Hematopoietic multipotent progenitor cell (in vitro differentiated cells): ENCODE measurements around the gene ADAM33. TPM values are rescaled to one million over a fixed set of nuclear protein-coding genes. Genes with fewer than 3 reads are reported as not detected.

Experiments
- DNase-seq, 3 donors: peaks; one replicate each; pipeline ENCODE4 v3.0.0-alpha.2; 2011 to 2015; ENCODE audit warnings: low read depth in 2 of 3, low spot score in 2 of 3
- total RNA-seq: library from RNA; depleted of rRNA; stranded (reverse); fragments of >200 nt; gene quantifications from one replicate; pipeline ENCODE4 v1.2.3, GENCODE V29; 2012

The ADAM33 gene
- total RNA-seq, result not detected

- no peak for DNase-seq
Measured at GRCh38 chr20:3681931-3682781, at the start of gene ADAM33. Gene ADAM33, minus strand, starts transcription at chr20:3682010. Its CDS starts 6 bp downstream, at chr20:3682004.

DNA sequence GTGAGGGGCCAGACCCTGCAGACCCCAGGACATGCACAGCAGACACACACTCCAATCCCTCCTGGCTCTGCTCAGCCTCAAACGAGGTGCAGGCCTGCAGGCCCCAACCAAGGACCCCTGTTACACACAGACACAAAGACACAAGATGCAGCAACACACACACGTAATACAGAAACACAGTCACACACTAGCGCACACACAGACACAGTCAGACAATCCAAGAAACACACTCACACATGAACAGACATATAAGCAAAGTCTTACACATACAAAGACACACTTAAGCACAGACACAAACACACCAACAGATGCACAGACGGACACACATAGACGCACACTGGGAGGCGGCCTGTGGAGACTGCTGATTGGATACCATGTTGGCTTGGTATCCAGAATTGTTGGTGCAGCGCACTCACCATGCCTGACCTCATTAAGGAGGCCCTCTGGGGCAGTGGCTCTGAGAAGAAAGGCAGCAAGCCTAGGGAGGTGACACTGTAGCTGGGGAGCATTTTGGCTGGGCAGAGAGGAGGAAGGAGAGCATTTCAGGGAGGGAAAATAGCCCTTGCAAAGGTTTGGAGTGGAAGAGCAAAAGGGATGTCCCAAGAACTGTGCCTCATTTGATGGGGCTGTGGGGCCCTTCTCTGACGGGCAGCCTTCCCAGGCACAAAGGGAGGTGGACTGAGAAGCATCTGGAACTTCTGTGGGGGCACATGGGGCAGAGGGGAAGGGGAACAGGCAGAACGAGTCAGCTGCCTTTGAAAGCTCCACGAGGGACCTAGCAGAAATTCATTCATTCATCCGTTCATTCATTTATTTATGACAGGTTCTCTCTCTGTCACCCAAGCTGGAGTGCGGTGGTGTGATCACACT is 49.2 kb upstream of the ADAM33 start:
- no peak for DNase-seq

- DNase-seq, result no peak
Measured at GRCh38 chr20:3729811-3730540, 48.2 kb upstream of the ADAM33 start.

- no peak for DNase-seq
Measured at GRCh38 chr20:3729378-3729777, 47.6 kb upstream of the ADAM33 start.

DNA sequence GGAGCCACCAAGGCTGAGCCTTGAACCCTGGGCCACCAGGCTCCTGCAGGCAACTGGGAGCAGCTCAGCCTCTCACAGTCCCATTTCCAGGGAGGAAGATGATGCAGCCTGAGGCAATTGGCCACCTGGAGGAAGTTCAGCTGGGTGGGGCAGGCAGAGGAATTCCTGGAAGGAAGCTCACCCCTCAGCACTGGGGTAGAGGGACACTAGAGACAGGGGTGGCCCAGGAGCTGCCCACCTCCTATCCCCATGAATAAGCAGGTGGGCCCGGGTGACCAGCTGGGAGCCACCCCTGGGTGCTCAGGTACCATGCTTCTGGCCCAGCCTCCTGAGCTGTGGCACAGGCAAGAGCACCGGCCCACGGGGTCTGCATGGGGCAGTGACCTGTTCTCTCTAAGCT is 47.1 kb upstream of the ADAM33 start:
- DNase-seq, result no peak

DNA sequence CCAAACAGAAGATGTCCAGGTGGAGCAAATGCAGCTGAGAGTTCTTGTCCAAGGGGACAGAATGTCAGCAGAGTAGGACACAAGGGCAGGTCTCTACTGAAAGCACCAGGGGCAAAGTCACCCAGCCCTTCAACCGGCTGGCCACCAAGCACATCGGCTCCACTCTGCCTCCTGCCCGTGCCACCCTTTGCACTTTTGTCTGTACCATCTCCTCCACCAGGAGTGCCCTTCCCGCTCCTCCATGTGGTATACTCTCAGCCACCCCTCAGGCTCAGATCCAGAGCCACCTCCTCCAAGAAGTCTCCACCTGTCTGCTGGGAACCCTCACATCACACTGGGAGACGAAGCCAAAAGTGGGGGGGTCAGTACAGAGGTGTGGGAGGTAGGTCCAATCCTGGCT is 46.5 kb upstream of the ADAM33 start:
- DNase-seq, result no peak

GRCh38 chr20:3727401-3728021 is 45.7 kb upstream of the ADAM33 start:
- no peak for DNase-seq

DNA sequence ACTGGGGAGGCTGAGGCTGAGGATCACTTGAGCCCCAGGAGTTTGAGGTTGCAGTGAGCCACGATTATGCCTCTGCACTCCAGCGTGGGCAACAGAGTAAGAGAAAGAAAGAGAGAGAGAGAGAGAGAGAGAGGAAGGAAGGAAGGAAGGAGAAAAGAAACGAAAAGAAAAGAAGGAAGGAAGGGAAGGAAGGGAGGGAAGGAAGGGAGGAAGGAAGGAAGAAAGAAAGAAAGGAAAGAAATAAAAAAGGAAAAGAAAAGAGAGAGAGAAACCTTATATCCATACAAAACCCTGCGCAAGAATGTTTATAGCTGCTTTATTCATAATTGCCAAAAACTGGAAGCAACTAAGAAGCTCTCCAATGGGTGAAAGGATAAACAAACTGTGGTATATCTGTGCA is 42.5 kb upstream of the ADAM33 start:
- no peak for DNase-seq

GRCh38 chr20:3723284-3723683 is 41.5 kb upstream of the ADAM33 start:
- DNase-seq, result no peak

DNA sequence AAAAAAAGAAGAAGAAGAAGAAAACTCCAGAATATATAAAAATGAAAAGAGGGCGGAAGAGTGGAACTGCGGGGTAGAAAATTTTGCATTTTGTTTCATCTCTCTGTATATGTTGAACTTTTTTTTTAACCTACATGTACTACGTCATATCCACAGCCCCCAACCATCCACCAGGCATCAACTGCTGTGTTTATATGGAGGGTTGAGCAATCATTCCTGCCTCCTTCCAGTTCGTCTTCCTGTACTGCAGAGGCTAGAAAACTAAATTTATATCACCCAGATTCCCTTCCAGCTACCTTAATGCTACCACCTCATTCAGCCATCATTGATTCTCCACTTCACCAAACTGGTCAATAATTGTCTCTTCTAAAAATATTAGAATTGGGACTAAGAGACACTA is 40.1 kb upstream of the ADAM33 start:
- no peak for DNase-seq

DNA sequence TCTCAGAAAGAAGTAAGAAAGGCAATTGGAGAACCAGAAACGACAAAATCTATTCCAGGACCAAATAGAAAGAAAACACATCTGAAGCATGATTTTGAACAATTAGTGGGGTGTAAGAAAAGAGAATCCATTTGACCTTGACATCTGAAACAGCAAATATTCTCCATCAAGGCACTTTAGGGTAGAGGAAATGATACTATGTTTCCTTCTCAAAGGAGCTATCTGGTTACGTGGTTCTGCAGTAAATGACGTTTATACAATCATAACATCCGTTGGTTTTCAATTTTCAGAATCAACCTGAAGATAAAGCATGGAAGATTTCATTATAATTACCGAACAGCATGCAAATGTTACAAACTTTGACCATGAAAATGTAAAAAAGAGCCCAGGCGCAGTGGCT is 38.8 kb upstream of the ADAM33 start:
- DNase-seq, result no peak

GRCh38 chr20:3720068-3720467 is 38.3 kb upstream of the ADAM33 start:
- no peak for DNase-seq

GRCh38 chr20:3719046-3719445 is 37.2 kb upstream of the ADAM33 start:
- DNase-seq, result no peak

DNA sequence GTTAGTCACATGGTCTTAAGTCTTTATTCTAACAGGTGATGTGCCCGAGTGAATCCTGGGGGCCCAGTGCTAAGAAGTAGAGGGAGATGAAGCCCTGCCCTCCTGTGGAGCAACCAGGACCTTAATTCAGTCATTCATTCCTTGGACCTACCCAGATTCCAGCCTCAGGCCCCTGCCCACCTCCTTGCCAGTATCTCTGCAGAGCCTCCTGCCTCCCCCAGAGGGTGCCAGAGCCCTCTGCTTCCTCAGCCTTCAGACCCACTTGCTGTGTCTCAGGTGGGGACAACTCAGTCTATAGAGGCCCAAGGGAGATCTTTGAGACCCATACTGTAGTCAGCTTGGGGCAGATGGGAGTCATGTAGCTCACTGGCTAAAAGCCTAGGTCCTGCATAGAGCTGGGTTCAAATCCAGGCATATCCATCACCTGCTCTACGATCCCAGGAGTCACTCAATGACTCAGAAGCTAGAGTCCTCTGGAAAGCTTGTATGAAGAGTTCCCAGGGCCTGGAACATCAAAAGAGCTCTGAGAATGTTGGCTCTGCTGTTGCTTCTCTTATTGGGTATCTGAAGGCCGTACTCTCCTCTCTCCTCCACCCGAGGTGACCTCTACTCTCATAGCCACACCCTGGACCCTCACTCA is 34.5 kb upstream of the ADAM33 start:
- peak in 2 of 3 donors; percentile 61 to 74 for DNase-seq

GRCh38 chr20:3714092-3714491 is 32.3 kb upstream of the ADAM33 start:
- DNase-seq, result no peak

GRCh38 chr20:3712279-3712873 is 30.6 kb upstream of the ADAM33 start, which contains the start of gene SIGLEC1:
Gene SIGLEC1, minus strand, starts transcription at chr20:3712600. Its CDS starts 5,472 bp downstream, at chr20:3707128.
- no peak for DNase-seq

- DNase-seq, result no peak
Measured at GRCh38 chr20:3711484-3711941, 29.7 kb upstream of the ADAM33 start.

GRCh38 chr20:3710703-3711483 is 29.1 kb upstream of the ADAM33 start:
- peak; percentile 45 to 83 (median 76) for DNase-seq

DNA sequence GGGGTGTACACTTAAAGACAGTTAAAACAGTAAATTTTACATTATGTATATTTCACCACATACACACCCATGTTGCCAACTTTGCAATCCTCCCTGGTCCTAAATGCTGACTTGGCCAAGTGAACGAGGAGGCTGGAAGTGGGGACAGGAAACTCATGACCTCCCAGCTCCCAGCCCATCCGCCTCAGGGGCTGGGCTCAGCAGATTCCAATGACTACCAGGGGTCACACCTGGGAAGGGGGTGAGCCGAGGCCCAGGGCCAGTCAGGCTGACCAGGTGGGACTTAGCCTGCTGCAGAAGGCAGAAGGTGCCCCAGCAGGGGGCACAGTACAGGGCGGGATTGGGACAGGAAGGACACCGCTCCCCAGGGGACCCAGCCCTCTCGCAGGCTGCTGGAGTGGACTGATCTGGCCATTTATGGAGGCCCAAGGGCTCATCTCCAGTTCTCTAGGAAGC is 28.2 kb upstream of the ADAM33 start:
- DNase-seq, result no peak
